GM12878 (cell line): ENCODE data around the gene FSHR. TPM values are rescaled to one million over a fixed set of nuclear protein-coding genes. Genes with fewer than 3 reads are reported as not detected.

Source experiments
- ATAC-seq: fragments of 200-7000 bp; cut with Tn5 transposase; 3 replicates; pipeline ENCODE4 v1.9.1; 2020; ENCODE audit warnings: mild to moderate bottlenecking, moderate library complexity
- Bru-seq: library from RNA; stranded (reverse); fragments of 400-500 nt; gene quantifications from one replicate; lab custom pipeline; 2021; lab: Mats Ljungman, UMichigan
- BruChase-seq, 2 experiments: library from RNA; stranded (reverse); fragments of 400-500 nt; gene quantifications; one replicate each; lab custom pipeline; 2021; lab: Mats Ljungman, UMichigan
- BruUV-seq: library from RNA; stranded (reverse); fragments of 400-500 nt; replicated peaks from 2 replicates; lab custom pipeline; 2021; lab: Mats Ljungman, UMichigan
- CTCF ChIA-PET: fragments of 300-600 bp; sonication (Branson Sonifier 250); formaldehyde crosslinking; extraction: SDS; loops from one replicate; lab custom pipeline; 2021; ENCODE audit warnings: inconsistent platforms; lab: Yijun Ruan, JAX
- POLR2A ChIA-PET: fragments of 350-600 bp; formaldehyde crosslinking; extraction: SDS; loops from one replicate; lab custom pipeline; 2021; ENCODE audit warnings: inconsistent platforms; lab: Charles Lee
- RAD21 ChIA-PET: fragments of 300-600 bp; sonication (Branson Sonifier 250); formaldehyde crosslinking; loops from one replicate; lab custom pipeline; 2023; ENCODE audit warnings: antibody characterized with exemption; ENCODE audit not compliant: unreplicated experiment; lab: Charles Lee
- SMC1A ChIA-PET: fragments of 300-600 bp; sonication (Branson Sonifier 250); formaldehyde crosslinking; loops from one replicate; lab custom pipeline; 2023; ENCODE audit not compliant: unreplicated experiment, uncharacterized antibody; lab: Charles Lee
- DNase-seq: peaks from one replicate; pipeline ENCODE4 v3.0.0-alpha.2; 2011; ENCODE audit warnings: low read depth, low spot score
- FAIRE-seq: peaks from 3 replicates; lab custom pipeline; 2011; peaks lifted over from hg19 to GRCh38; lab: Jason Lieb, UNC
- H2AFZ ChIP-seq: 2 replicates; pipeline ENCODE4 v1.6.0; 2011; ENCODE audit warnings: low read depth, low read length, control low read depth; ENCODE audit not compliant: control insufficient read depth
- H3K27ac ChIP-seq: 2 replicates; pipeline ENCODE4 v1.5.1; 2011; ENCODE audit warnings: control low read depth; ENCODE audit not compliant: control insufficient read depth, insufficient read depth
- H3K27me3 ChIP-seq, 2 experiments: replicated peaks in 1 of 2; 2 replicates each; pipeline versions ENCODE4 v1.6.0 to v1.6.1; 2011; ENCODE audit warnings: low read length in 1 of 2; ENCODE audit not compliant: control insufficient read depth in 2 of 2, insufficient read depth in 2 of 2
- H3K36me3 ChIP-seq, 2 experiments: 2 replicates each; pipeline ENCODE4 v1.5.1; 2011; ENCODE audit warnings: low read length in 1 of 2; ENCODE audit not compliant: control insufficient read depth in 2 of 2, insufficient read depth in 2 of 2
- H3K4me1 ChIP-seq: 2 replicates; pipeline ENCODE4 v1.6.1; 2011; ENCODE audit warnings: mild to moderate bottlenecking, low read length, moderate library complexity, mixed read lengths; ENCODE audit not compliant: control insufficient read depth, insufficient read depth
- H3K4me2 ChIP-seq: 2 replicates; pipeline ENCODE4 v1.6.0; 2011; ENCODE audit warnings: control low read depth; ENCODE audit not compliant: control insufficient read depth, insufficient read depth
- H3K4me3 ChIP-seq: fragments of 200-600 bp; sonication (generic); 2 replicates; pipeline ENCODE4 v1.5.1; 2016
- H3K79me2 ChIP-seq: 2 replicates; pipeline ENCODE4 v1.6.0; 2011; ENCODE audit warnings: low read length; ENCODE audit not compliant: control insufficient read depth, insufficient read depth
- H3K9ac ChIP-seq: 2 replicates; pipeline ENCODE4 v1.8.0; 2011; ENCODE audit warnings: low read length, control low read depth, mixed read lengths; ENCODE audit not compliant: control insufficient read depth, insufficient read depth
- H3K9me3 ChIP-seq: replicated peaks from 3 replicates; pipeline ENCODE4 v1.5.1; 2011; ENCODE audit warnings: mild to moderate bottlenecking, low read length; ENCODE audit not compliant: control insufficient read depth, insufficient read depth
- H4K20me1 ChIP-seq: 2 replicates; pipeline ENCODE4 v1.6.0; 2011; ENCODE audit not compliant: control insufficient read depth, insufficient read depth
- BHLHE40 ChIP-seq, 2 experiments: fragments of 450-650 bp in 1 of 2; IDR thresholded peaks; 2 replicates each; pipeline ENCODE4 v1.6.1; 2011 to 2017; ENCODE audit warnings: low read depth in 2 of 2, borderline replicate concordance in 1 of 2, improper control_type of control experiment in 1 of 2, low read length in 1 of 2, mild to moderate bottlenecking in 1 of 2
- CREM ChIP-seq: IDR thresholded peaks from 2 replicates; pipeline ENCODE4 v1.6.1; 2014; ENCODE audit warnings: antibody characterized with exemption, low read depth
- FOS ChIP-seq: IDR thresholded peaks from 3 replicates; pipeline ENCODE4 v1.6.1; 2011; ENCODE audit warnings: borderline replicate concordance; ENCODE audit not compliant: insufficient read length; ENCODE audit errors: extremely low read depth
- PML ChIP-seq: IDR thresholded peaks from 2 replicates; pipeline ENCODE4 v1.6.1; 2012; ENCODE audit warnings: low read length, inconsistent platforms
- RB1 ChIP-seq: fragments of 450-650 bp; formaldehyde crosslinking; IDR thresholded peaks from 2 replicates; pipeline ENCODE4 v1.6.1; 2017; ENCODE audit warnings: mild to moderate bottlenecking, borderline replicate concordance
- REST ChIP-seq: IDR thresholded peaks from 2 replicates; pipeline ENCODE4 v1.6.1; 2012; ENCODE audit warnings: mild to moderate bottlenecking, low read depth, low read length
- STAT3 ChIP-seq: IDR thresholded peaks from 2 replicates; pipeline ENCODE4 v1.6.1; 2011; ENCODE audit warnings: low read depth, low read length, improper control_type of control experiment
- SUZ12 ChIP-seq: fragments of 200-600 bp; sonication (generic); IDR thresholded peaks from one replicate; pipeline ENCODE4 v1.6.1; 2018; ENCODE audit warnings: antibody characterized with exemption, mild to moderate bottlenecking; ENCODE audit not compliant: unreplicated experiment
- TBL1XR1 ChIP-seq: IDR thresholded peaks from 2 replicates; pipeline ENCODE4 v1.6.1; 2012; ENCODE audit warnings: low read depth, low read length, improper control_type of control experiment
- WGBS: methylation state at CpG from one replicate; pipeline ENCODE4 v1.1.6; 2016; ENCODE audit warnings: low lambda C conversion rate; ENCODE audit not compliant: insufficient replicate concordance, insufficient coverage; ENCODE audit errors: missing lambda C conversion rate; 5-methylcytosine and 5-hydroxymethylcytosine counted together
- in situ Hi-C: fragments of 300-500 bp; cut with MboI; formaldehyde crosslinking; loops from 9 replicates; pipeline ENCODE4 v1.14.3; 2018; ENCODE audit warnings: mixed read lengths
- intact Hi-C: fragments of 100-400 bp; cut with micrococcal nuclease; formaldehyde crosslinking; loops from one replicate; pipeline ENCODE4 v1.14.2; 2022; ENCODE audit not compliant: unreplicated experiment
- long read RNA-seq, 2 experiments: library from polyadenylated mRNA; unstranded; transcript quantifications; one replicate each; pipeline ENCODE4 v2.0.0, GENCODE V29; 2019 to 2020
- polyA minus RNA-seq, 3 experiments: library from RNA; depleted of rRNA, polyadenylated mRNA; stranded (reverse); fragments of >200 nt; gene quantifications; 2 replicates each; pipeline ENCODE4 v1.2.3, GENCODE V29; 2011
- polyA plus RNA-seq, 11 experiments: library from polyadenylated mRNA; depleted of rRNA in 4 of 11; unstranded in 6 of 11; stranded (reverse) in 5 of 11; fragments of >200 nt; fragmentation: Nextera tagmentation in 4 of 11; fragmentation: Illumina TruSeq in 1 of 11; extraction: Ambion mirVana in 4 of 11; extraction: Trizol in 1 of 11; gene quantifications; 1 replicate in 1 of 11; 2 replicates in 10 of 11; pipeline versions ENCODE4 v1.2.1 to v1.2.3, GENCODE V29; 2011 to 2016; ENCODE audit warnings: inconsistent platforms in 2 of 11, missing spikeins in 2 of 11, low read depth in 1 of 11
- total RNA-seq, 4 experiments: library from RNA; depleted of rRNA in 3 of 4; stranded (reverse); fragments of >200 nt in 3 of 4; fragmentation: Illumina TruSeq in 1 of 4; extraction: Trizol in 1 of 4; gene quantifications; 2 replicates each; pipeline versions ENCODE4 v1.2.1 to v1.2.3, GENCODE V29; 2013 to 2021
- TF ChIP-seq, protein P1 (sequence below): fragments of 450-650 bp; formaldehyde crosslinking; IDR thresholded peaks from 2 replicates; pipeline ENCODE4 v1.5.0; 2022; ENCODE audit warnings: mild to moderate bottlenecking, missing genetic modification characterization

FSHR gene, protein sequence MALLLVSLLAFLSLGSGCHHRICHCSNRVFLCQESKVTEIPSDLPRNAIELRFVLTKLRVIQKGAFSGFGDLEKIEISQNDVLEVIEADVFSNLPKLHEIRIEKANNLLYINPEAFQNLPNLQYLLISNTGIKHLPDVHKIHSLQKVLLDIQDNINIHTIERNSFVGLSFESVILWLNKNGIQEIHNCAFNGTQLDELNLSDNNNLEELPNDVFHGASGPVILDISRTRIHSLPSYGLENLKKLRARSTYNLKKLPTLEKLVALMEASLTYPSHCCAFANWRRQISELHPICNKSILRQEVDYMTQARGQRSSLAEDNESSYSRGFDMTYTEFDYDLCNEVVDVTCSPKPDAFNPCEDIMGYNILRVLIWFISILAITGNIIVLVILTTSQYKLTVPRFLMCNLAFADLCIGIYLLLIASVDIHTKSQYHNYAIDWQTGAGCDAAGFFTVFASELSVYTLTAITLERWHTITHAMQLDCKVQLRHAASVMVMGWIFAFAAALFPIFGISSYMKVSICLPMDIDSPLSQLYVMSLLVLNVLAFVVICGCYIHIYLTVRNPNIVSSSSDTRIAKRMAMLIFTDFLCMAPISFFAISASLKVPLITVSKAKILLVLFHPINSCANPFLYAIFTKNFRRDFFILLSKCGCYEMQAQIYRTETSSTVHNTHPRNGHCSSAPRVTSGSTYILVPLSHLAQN
- not detected in 2 replicates for total RNA-seq (2013; cell fraction: nucleolus; rRNA removed)
- total RNA-seq (2014; rRNA removed) (not detected in 2 replicates), total RNA-seq (2014; rRNA removed; fragmentation: Illumina TruSeq; extraction: Trizol) (not detected in 2 replicates), total RNA-seq (2021) (not detected in 2 replicates), polyA plus RNA-seq (2011; rRNA removed) (not detected in 2 replicates), polyA plus RNA-seq (2014; fragmentation: Illumina TruSeq; extraction: Trizol) (not detected in 2 replicates), polyA plus RNA-seq (2014; fragmentation: Nextera tagmentation; extraction: Ambion mirVana) (not detected), polyA plus RNA-seq (2014; rRNA removed) (not detected in 2 replicates), polyA plus RNA-seq (2016; fragmentation: Nextera tagmentation; extraction: Ambion mirVana) (not detected), polyA minus RNA-seq (2011; rRNA and poly(A)+ RNA removed) (0.15 TPM in 1 of 2 replicates, not detected in the other), Bru-seq, nascent RNA (percentile 1 among the genes with signal in this experiment), BruChase-seq, experiment 1, labeled RNA remaining after a 6-hour chase (not detected), BruChase-seq, experiment 2, labeled RNA remaining after a 2-hour chase (percentile 5 among the genes with signal in this experiment)
- not detected for polyA plus RNA-seq (2011; ENCODE audit: low read depth)
- 0.03 TPM in 1 of 2 replicates, not detected in the other for polyA plus RNA-seq (2011; cell fraction: cytosol; rRNA removed)
- not detected in 2 replicates for polyA plus RNA-seq (2011; cell fraction: nucleus; rRNA removed)
- not detected in 2 replicates for polyA plus RNA-seq (2012)
- not detected in 2 replicates for polyA minus RNA-seq (2011; cell fraction: cytosol; rRNA and poly(A)+ RNA removed)
- not detected in 2 replicates for polyA minus RNA-seq (2011; cell fraction: nucleus; rRNA and poly(A)+ RNA removed)
- long read RNA-seq, experiment 1: 0 reads
- long read RNA-seq, experiment 2: 0 reads

DNA sequence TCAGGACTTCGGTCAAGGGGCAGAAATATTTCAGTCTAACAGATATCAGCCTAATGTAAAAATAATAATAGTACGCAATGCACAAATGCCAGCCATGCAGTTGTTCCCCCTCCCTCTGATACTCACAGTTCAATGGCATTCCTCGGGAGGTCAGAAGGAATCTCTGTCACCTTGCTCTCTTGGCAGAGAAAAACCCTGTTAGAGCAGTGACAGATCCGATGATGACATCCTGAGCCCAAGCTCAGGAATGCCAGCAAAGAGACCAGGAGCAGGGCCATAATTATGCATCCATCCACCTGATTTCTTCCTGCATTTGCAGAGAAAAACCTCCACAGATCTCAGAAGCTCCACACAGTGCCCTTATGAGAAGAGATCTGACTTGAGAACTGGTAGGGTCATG, at the start of gene FSHR:
Gene FSHR, minus strand, starts transcription at position 376 of the 400 bp plus-strand sequence. Its CDS starts 98 bp downstream, at position 278.
- POLR2A ChIA-PET: no interaction called here
- RAD21 ChIA-PET: no interaction called here
- 32% methylated on average over 4 of the region's 4 CpGs for WGBS
- Histone ChIP-seq H3K4me3 (no peak within 1 kb of the TSS), H3K36me3 (no peaks in the 10 kb centered on the region), H3K27me3 (no peaks in the 10 kb centered on the region), H4K20me1 (no peaks in the 10 kb centered on the region), H3K27ac (no peak within 1 kb of the TSS), H3K4me2 (no peak within 1 kb of the TSS)
- DNase-seq: no peak
- BruUV-seq: no TSS peak
- no peak for TF ChIP-seq FOS
- no peak for TF ChIP-seq BHLHE40 (IDR thresholded peaks at IDR 0.05; ENCODE audit: borderline replicate concordance in 1 of 2, low read depth in 2 of 2, low read length in 1 of 2)
- TF ChIP-seq SUZ12: no peak
- TF ChIP-seq CREM: no peak
- TF ChIP-seq, protein P1, sequence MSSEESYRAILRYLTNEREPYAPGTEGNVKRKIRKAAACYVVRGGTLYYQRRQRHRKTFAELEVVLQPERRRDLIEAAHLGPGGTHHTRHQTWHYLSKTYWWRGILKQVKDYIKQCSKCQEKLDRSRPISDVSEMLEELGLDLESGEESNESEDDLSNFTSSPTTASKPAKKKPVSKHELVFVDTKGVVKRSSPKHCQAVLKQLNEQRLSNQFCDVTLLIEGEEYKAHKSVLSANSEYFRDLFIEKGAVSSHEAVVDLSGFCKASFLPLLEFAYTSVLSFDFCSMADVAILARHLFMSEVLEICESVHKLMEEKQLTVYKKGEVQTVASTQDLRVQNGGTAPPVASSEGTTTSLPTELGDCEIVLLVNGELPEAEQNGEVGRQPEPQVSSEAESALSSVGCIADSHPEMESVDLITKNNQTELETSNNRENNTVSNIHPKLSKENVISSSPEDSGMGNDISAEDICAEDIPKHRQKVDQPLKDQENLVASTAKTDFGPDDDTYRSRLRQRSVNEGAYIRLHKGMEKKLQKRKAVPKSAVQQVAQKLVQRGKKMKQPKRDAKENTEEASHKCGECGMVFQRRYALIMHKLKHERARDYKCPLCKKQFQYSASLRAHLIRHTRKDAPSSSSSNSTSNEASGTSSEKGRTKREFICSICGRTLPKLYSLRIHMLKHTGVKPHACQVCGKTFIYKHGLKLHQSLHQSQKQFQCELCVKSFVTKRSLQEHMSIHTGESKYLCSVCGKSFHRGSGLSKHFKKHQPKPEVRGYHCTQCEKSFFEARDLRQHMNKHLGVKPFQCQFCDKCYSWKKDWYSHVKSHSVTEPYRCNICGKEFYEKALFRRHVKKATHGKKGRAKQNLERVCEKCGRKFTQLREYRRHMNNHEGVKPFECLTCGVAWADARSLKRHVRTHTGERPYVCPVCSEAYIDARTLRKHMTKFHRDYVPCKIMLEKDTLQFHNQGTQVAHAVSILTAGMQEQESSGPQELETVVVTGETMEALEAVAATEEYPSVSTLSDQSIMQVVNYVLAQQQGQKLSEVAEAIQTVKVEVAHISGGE (CRISPR knock-in tag): no peak
- TF ChIP-seq REST: no peak
- no peak for TF ChIP-seq PML
- no peak for TF ChIP-seq RB1
- no peak for TF ChIP-seq TBL1XR1
- no peak for TF ChIP-seq STAT3
- TF ChIP-seq, all 136 proteins: peak for 0
- H3K79me2 ChIP-seq: no peaks in the 10 kb centered on the region
- H3K4me1 ChIP-seq: no peaks in the 10 kb centered on the region
- in situ Hi-C loops (no loop called here), intact Hi-C loops (no loop called here)
- H3K9me3 ChIP-seq: no peaks in the 10 kb centered on the region
- H2AFZ ChIP-seq: no peak within 1 kb of the TSS
- SMC1A ChIA-PET: no interaction called here
- no peak for ATAC-seq
- no peak within 1 kb of the TSS for H3K9ac ChIP-seq
- CTCF ChIA-PET: no interaction called here
- FAIRE-seq: no peak
